HG02884 (cell line): Measurements from ENCODE around the gene PTPRD.
A peak's percentile ranks its signal among the peaks of the same experiment; 100 is the strongest.

Experiments
- ATAC-seq: cut with Tn5 transposase; IDR thresholded peaks from one replicate; pipeline ENCODE4 v1.9.1; 2021; ENCODE audit warnings: mild to moderate bottlenecking, moderate library complexity; ENCODE audit not compliant: unreplicated experiment

Gene PTPRD

GRCh38 chr9:10612641-10613398 lies at the start of gene PTPRD:
PTPRD (minus strand) TSS chr9:10613002.
- ATAC-seq, result peak; percentile 92

- ATAC-seq, result no peak
These were observed 49.2 kb upstream of the PTPRD start for GRCh38 chr9:10661994-10662393.

- no peak for ATAC-seq
These were observed 48.6 kb upstream of the PTPRD start for GRCh38 chr9:10661376-10661775.

- ATAC-seq, result no peak
These were observed 38.2 kb upstream of the PTPRD start for GRCh38 chr9:10651012-10651411.

GRCh38 chr9:10649076-10649475 lies 36.3 kb upstream of the PTPRD start:
- no peak for ATAC-seq

- ATAC-seq, result no peak
These were observed 21.0 kb upstream of the PTPRD start for GRCh38 chr9:10633785-10634184.

GRCh38 chr9:10614196-10614800 lies 1.5 kb upstream of the PTPRD start:
- ATAC-seq, result no peak

- ATAC-seq, result no peak
These were observed 617 bp upstream of the PTPRD start for GRCh38 chr9:10613419-10613818.

- ATAC-seq, result no peak
These were observed 7.4 kb downstream of the PTPRD start for GRCh38 chr9:10605388-10605787.

GRCh38 chr9:10604927-10605326 lies 7.9 kb downstream of the PTPRD start:
- ATAC-seq, result no peak

GRCh38 chr9:10597801-10598200 lies 15.0 kb downstream of the PTPRD start:
- no peak for ATAC-seq

GRCh38 chr9:10594482-10594881 lies 18.3 kb downstream of the PTPRD start:
- no peak for ATAC-seq

- no peak for ATAC-seq
These were observed 26.4 kb downstream of the PTPRD start for GRCh38 chr9:10586407-10586806.

GRCh38 chr9:10571699-10572098 lies 41.1 kb downstream of the PTPRD start:
- no peak for ATAC-seq

- no peak for ATAC-seq
These were observed 46.0 kb downstream of the PTPRD start for GRCh38 chr9:10566848-10567247.

- no peak for ATAC-seq
These were observed 50.0 kb downstream of the PTPRD start for GRCh38 chr9:10562581-10563343.

GRCh38 chr9:10548348-10548747 lies 64.5 kb downstream of the PTPRD start:
- ATAC-seq, result no peak

GRCh38 chr9:10538073-10538472 lies 74.7 kb downstream of the PTPRD start:
- no peak for ATAC-seq

GRCh38 chr9:10534850-10535249 lies 78.0 kb downstream of the PTPRD start:
- no peak for ATAC-seq

- no peak for ATAC-seq
These were observed 86.8 kb downstream of the PTPRD start for GRCh38 chr9:10525972-10526371.

- ATAC-seq, result no peak
These were observed 89.6 kb downstream of the PTPRD start for GRCh38 chr9:10523164-10523563.

- ATAC-seq, result no peak
These were observed 100.7 kb downstream of the PTPRD start for GRCh38 chr9:10512144-10512543.
